GM21367 (cell line): ENCODE results near the gene PLET1.

ENCODE experiments used
- ATAC-seq: cut with Tn5 transposase; IDR thresholded peaks from one replicate; pipeline ENCODE4 v1.9.1; 2021; ENCODE audit not compliant: unreplicated experiment

PLET1 gene

DNA sequence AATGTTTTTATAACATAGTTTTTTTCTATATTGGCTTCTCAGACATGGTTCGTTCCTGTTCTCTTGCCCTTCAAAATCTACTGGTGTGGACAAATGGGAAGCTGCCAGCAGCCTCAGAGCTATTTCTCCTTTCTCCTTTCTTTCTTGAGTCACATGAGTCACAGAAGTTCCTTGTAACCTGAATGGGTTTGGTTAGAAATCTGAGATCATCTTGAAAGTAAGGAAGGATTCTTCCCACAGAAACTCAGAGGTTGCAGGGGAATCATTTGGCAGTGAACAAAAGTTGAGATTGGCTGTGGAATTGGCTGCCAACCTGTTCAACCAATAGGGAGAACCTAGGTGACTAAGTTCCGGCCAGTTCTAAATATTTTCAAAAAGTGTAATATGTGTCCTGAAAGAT, 12.5 kb downstream of the PLET1 start:
- ATAC-seq: no peak

DNA sequence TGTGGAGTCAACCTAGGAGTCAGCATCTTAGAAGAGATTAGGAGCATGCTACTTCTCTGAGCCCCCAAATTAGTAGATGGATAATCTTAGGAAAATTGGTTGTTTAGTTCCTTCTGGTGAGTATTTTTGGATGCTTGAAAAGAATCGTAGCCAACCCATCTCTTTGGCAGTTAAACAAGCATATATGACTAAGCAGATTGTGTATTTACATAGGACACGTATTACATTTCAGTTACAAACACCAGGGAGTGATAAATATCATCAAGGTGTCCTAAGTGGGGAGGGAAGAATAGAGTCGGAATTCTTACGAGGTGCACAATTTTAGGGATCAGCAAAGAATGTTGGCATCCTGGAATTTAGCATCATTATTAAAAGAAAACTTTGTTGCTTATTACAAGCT, 13.5 kb downstream of the PLET1 start:
- no peak for ATAC-seq

GRCh38 chr11:112241486-112241885, 19.2 kb downstream of the PLET1 start:
- no peak for ATAC-seq

DNA sequence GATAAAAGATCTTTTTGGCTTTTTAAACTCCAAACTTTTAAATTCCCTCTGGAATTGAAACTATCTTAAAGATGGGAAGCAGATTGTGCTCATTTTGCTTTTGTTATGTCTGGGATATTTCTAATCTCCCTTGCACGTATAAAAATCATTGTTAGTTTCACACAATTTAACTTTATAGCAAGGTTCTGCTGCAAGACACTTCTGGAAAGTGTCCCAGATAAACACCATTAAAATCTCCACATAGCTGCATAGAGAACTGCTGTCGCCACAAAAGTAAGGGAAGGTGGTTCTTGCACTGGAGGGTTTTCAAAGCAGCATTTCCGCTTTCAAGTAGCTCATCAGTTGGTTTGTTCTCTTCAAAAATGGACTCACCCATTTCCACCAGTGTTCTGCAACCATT, 22.6 kb downstream of the PLET1 start:
- ATAC-seq: no peak

GRCh38 chr11:112237451-112237850, 23.2 kb downstream of the PLET1 start:
- no peak for ATAC-seq

DNA sequence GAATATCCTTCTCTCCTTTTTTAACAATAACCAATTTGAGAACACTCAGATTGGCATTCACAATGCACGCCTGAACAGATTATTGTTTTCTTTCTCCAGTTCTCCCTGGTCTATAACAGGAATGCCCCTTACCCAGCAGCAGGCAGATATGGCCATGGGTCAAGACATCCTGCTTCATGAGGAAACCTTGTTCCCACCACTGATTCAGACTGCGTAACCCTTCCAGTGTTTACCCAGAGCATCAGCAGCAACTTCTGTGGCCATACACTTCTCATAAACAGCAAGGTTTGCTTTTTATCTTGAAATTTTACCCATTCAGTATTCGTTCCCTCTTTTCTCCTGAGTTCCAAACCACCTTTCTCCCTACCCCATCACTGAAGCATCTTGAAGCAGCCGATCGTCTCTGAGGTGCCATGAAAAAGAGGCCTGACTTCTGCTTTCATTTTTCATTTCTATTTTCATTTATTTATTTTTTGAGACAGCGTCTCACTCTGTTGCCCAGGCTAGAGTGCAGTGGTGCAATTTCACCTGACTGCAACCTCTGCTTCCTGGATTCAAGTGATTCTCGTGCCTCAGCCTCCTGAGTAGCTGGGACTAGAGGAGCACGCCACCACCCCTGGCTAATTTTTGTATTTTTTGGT, 24.8 kb downstream of the PLET1 start:
- ATAC-seq: no peak

DNA sequence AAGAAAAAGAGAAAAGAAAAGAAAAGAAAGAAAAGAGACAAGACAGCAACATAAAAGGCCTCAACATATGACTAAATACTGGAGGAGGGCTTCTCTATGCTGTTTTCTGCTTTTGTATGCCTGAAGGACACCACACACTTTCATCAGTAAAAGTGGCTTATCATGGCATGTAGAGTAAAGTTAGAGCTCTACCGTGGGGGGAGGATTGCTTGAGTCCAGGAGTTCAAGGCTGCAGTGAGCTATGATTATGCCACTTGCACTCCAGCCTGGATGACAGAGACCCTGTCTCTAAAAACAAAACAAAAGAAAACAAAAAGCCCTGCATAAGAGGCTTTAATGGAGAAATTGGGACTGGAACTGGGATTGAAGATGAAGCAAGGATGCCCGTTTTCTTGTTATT, 28.7 kb downstream of the PLET1 start:
- no peak for ATAC-seq

- ATAC-seq: no peak
These were observed 30.8 kb downstream of the PLET1 start for GRCh38 chr11:112229746-112230433.

GRCh38 chr11:112229159-112229558, 31.5 kb downstream of the PLET1 start:
- ATAC-seq: no peak

GRCh38 chr11:112228706-112229105, 32.0 kb downstream of the PLET1 start:
- no peak for ATAC-seq

DNA sequence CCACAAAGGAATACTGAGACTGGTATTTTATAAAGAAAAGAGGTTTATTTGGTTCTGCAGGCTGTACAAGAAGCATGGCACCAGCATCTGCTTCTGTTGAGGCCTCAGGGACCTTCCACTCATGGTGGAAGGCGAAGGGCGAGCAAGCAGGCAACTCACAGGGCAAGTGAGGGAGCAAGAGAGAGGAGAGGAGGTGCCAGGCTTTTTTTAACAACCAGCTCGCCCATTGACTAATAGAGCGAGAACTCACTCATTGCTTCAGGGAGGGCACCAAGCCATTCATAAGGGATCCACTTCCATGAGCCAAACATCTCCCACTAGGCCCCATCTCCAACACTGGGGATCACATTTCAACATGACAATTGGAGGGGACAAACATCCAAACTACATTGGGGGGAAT, 33.2 kb downstream of the PLET1 start:
- no peak for ATAC-seq

GRCh38 chr11:112226831-112227401, 33.7 kb downstream of the PLET1 start:
- peak; percentile 38 for ATAC-seq

DNA sequence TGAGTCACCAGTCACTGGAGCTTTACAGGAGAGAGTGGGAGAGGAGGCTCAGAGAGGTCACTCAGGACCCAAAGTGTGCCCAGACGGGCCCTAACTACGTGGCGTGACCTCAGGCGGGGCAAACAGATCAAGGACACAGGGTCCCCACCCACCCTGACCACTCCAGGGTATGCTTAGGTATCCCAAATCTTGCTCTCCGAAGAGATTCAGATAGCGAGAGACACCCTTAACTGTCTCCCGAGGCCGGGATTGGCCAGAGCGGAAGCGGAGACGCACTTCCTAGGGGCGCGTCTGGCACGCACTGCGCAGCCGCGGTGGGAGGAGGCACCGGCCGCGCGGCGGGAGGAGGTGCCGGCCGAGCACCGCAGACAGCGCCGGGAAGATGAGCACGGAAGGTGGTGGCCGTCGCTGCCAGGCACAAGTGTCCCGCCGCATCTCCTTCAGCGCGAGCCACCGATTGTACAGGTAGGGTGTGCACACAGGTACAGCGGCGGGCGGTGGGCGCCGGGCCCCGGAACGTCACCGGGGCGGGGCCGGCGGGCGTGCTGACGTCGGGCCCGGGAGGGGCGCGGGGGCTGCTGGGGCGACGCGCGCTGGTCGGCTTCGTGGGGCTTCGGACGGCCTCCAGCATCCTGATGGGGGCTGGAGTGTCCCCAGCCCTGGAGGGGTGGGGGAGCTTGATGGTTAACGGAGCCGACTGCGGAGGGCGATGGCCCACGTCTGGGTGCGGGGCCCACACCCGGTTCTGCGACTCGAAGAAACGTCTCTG, 34.4 kb downstream of the PLET1 start, which contains the start of gene PTS:
Gene PTS, plus strand, starts transcription at position 367 of the 769 bp plus-strand sequence. Its CDS starts 16 bp downstream, at position 383.
- ATAC-seq: peak; percentile 92

DNA sequence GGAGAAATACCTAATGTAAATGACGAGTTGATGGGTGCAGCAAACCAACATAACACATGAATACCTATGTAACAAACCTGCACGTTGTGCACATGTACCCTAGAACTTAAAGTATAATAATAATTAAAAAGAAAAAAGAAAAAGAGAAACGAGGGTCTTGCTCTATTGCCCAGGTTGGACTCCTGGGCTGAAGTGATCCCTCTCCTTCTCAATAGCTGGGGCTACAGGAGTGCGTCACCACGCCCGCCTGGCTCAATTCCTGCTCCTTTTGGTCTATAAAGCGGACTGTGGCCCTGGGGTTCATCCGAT, 35.0 kb downstream of the PLET1 start:
- ATAC-seq: no peak

- ATAC-seq: no peak
These were observed 36.7 kb downstream of the PLET1 start for GRCh38 chr11:112223754-112224532.

GRCh38 chr11:112223121-112223520, 37.5 kb downstream of the PLET1 start:
- no peak for ATAC-seq

DNA sequence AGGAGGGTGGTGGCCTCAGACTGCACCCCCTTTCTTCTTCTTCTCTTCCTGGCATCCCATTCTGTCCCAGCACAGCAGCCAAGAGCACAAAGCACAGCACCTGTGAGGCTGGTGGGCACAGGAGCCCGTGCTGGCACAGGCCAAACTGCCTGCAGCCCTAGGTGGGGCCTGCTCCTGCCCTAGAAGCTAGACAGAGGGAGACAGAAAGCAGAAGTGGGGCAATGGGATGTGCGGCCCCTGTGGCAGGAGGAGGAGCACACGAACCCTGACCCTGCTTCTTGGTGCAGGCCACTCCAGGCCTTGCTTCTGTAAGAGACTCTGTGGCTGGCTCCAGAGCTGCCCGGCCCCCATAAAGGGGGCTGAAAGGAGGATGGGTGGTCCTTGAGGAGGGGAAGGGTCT, 38.4 kb downstream of the PLET1 start:
- ATAC-seq: no peak

- ATAC-seq: no peak
These were observed 39.3 kb downstream of the PLET1 start for GRCh38 chr11:112221274-112221835.

DNA sequence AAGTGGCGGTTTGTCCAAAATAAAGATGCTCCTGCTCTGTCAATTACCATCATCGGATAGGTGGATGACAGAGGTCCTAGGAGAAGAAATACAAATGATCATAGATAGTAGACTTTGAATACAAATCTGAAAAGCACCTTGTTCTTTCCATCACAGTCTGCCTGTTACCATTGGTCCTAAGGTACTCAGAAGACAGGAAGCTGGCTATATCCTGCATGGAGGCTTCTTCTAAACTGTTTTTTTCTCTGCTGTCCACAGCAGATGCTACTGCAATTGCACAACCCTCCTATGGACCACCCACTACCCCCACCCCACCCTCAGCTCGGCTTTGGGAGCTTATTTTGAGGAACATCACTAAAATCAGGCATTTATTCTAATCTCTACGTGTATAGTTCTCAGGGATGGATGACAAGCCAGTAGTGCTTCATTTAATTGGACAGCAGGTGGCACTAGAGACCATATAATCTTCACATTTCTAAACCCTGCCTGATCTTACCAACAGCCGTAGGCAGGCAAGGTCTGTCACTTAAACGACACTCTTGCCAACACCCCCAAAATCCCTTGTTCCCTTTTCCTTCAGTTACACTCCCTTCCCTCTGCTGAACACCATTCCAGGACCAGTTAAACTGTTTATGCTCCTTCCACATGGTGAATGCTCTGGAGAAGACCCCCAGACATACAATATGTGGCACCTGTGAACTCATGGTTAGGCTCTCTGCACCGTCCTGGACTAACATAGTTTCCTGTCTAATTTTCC, 41.0 kb downstream of the PLET1 start:
- ATAC-seq: peak; percentile 89

DNA sequence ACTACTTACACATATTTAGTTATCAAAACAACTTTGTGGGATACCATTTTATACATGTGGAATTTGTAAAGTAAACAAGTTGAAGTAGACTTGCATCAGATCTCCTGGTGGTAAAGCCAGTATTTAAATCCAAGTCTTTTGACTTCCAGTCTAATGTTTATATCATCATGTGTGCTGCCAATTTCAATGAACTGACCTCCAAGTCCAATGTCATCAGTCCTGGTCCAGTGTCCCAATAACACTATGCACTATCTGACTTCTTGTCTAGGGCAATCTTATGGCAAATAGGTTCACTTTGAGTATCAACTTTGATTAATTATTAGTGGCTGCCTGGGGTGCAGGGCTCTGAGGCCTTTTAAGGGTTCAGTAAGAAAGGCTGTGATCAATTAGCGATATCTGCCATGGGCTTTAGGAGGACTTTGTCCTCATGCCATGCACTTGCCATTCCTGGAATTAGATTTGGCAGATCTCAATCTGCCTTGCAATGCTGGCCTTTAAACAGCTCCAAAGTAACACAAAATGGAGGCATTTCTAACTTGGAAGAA, 44.0 kb downstream of the PLET1 start:
- no peak for ATAC-seq
